ENCODE measurements around the gene ABCA2.

Gene ABCA2

GRCh38 chr9:136957461-136957860 is 70.6 kb downstream of the ABCA2 start:
- Histone ChIP-seq H3K4me1 (no peaks in the 10 kb centered on the region), H3K79me2 (no peaks in the 10 kb centered on the region), H2AFZ (no peak overlapping the region), H3K4me3 (ENCODE audit: low read depth, low read length) (no peak overlapping the region), H3K27me3 (ENCODE audit: control insufficient read depth, insufficient read depth, low read length) (no peaks in the 10 kb centered on the region), H3K9ac (no peak overlapping the region), H3K4me2 (ENCODE audit: low read length) (no peak overlapping the region), H3K36me3 (ENCODE audit: control insufficient read depth, insufficient read depth, low read length) (no peaks in the 10 kb centered on the region), H3K27ac (no peak overlapping the region), H3K9me3 (ENCODE audit: control insufficient read depth, low read length) (no peaks in the 10 kb centered on the region)
- TF ChIP-seq CTCF (IDR thresholded peaks at IDR 0.05) = no peak

All from parathyroid adenoma (tissue), 2 donors.